Esophagus squamous epithelium (tissue), 4 donors: ENCODE results near the gene ADARB2.

Source experiments
- CTCF ChIP-seq, 6 experiments: fragments of 450-650 bp in 4 of 6; fragments of 200-600 bp in 2 of 6; sonication (generic) in 2 of 6; IDR thresholded peaks; one replicate each; pipeline ENCODE4 v1.5.1; 2016 to 2019; ENCODE audit warnings: antibody characterized with exemption in 6 of 6, mild to moderate bottlenecking in 4 of 6, moderate library complexity in 4 of 6
- POLR2A ChIP-seq, 4 donors: fragments of 450-650 bp; IDR thresholded peaks; one replicate each; pipeline ENCODE4 v1.6.1; 2017; ENCODE audit warnings: antibody characterized with exemption in 4 of 4, mild to moderate bottlenecking in 4 of 4, moderate library complexity in 3 of 4

- TF ChIP-seq CTCF (IDR thresholded peaks at IDR 0.05) (no peak), POLR2A (IDR thresholded peaks at IDR 0.05) (no peak)
Observed at GRCh38 chr10:1209355-1209979, 527.9 kb downstream of the ADARB2 start.
